AG20443 (cell line): ENCODE data around the gene FNDC8.
"Not testable (repeated sequence)": the region's sequence is repeated elsewhere in the genome, so short reads cannot be mapped to it uniquely, and the experiment has no call there.

ENCODE experiments used
- DNase-seq: peaks from one replicate; pipeline ENCODE4 v3.0.0; 2012; ENCODE audit warnings: low spot score, mixed read lengths

FNDC8 gene

GRCh38 chr17:35171834-35172233 is 50.4 kb downstream of the FNDC8 start:
- DNase-seq = no peak

GRCh38 chr17:35172321-35172720 is 50.9 kb downstream of the FNDC8 start:
- DNase-seq = not testable (repeated sequence)

GRCh38 chr17:35174835-35175334 is 53.5 kb downstream of the FNDC8 start:
- no peak for DNase-seq

GRCh38 chr17:35175638-35176415 is 54.4 kb downstream of the FNDC8 start:
- no peak for DNase-seq

- DNase-seq = no peak
Observed at GRCh38 chr17:35176897-35177296, 55.5 kb downstream of the FNDC8 start.

- DNase-seq = not testable (repeated sequence)
Observed at GRCh38 chr17:35179379-35179778, 58.0 kb downstream of the FNDC8 start.
